ENCODE data around the gene ADAM19.

DNA sequence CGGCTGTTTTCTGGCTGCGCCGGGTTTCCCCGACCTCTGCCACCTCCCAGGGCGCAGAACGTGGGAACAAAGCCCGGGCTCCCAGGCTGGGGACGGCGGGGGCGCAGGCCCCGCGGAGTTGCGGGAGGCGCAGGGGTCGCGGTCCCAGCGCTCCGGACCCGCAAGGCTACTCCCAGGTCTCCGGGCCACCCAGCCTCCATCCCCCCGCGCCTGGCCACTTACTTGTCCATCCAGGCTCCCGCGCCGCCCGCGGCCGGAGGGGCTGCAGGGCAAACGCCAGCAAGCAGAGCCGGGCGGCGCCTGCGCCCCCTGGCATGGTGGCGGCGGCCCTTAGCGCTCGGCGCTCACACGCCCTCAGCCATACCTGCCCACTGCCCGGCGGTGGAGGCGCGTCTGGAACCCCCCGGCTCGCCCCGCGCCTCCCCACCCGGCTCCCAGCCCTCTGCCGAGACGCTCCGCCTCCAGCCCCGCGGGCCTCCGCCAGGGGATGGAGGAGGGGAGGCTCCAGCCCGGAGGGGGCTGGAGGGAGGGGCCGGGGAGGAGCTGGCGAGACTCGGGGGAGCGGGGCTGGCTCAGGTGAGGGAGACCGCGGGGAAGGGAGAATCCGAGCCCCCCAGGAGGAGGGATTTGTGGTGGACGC lies at the start of gene ADAM19:
- TF ChIP-seq, protein P1, sequence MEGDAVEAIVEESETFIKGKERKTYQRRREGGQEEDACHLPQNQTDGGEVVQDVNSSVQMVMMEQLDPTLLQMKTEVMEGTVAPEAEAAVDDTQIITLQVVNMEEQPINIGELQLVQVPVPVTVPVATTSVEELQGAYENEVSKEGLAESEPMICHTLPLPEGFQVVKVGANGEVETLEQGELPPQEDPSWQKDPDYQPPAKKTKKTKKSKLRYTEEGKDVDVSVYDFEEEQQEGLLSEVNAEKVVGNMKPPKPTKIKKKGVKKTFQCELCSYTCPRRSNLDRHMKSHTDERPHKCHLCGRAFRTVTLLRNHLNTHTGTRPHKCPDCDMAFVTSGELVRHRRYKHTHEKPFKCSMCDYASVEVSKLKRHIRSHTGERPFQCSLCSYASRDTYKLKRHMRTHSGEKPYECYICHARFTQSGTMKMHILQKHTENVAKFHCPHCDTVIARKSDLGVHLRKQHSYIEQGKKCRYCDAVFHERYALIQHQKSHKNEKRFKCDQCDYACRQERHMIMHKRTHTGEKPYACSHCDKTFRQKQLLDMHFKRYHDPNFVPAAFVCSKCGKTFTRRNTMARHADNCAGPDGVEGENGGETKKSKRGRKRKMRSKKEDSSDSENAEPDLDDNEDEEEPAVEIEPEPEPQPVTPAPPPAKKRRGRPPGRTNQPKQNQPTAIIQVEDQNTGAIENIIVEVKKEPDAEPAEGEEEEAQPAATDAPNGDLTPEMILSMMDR (IDR thresholded peaks at IDR 0.05) = no peak
- TF ChIP-seq POLR2A (IDR thresholded peaks at IDR 0.05) = no peak
- no peak for TF ChIP-seq POLR2AphosphoS5 (IDR thresholded peaks at IDR 0.05)

All from breast epithelium (tissue), 3 donors.